GM20000 (cell line): ENCODE measurements around the gene VGLL4.

Experiments
- DNase-seq: peaks from one replicate; pipeline ENCODE4 v3.0.0; 2012; ENCODE audit warnings: low spot score
- TF ChIP-seq, protein P1 (sequence below): IDR thresholded peaks from 2 replicates; pipeline ENCODE4 v1.5.1; 2012; ENCODE audit warnings: mild to moderate bottlenecking, control low read depth; ENCODE audit errors: extremely low read depth, missing control alignments

VGLL4 gene

GRCh38 chr3:11679964-11680363 lies 36.2 kb upstream of the VGLL4 start:
- TF ChIP-seq, protein P1, sequence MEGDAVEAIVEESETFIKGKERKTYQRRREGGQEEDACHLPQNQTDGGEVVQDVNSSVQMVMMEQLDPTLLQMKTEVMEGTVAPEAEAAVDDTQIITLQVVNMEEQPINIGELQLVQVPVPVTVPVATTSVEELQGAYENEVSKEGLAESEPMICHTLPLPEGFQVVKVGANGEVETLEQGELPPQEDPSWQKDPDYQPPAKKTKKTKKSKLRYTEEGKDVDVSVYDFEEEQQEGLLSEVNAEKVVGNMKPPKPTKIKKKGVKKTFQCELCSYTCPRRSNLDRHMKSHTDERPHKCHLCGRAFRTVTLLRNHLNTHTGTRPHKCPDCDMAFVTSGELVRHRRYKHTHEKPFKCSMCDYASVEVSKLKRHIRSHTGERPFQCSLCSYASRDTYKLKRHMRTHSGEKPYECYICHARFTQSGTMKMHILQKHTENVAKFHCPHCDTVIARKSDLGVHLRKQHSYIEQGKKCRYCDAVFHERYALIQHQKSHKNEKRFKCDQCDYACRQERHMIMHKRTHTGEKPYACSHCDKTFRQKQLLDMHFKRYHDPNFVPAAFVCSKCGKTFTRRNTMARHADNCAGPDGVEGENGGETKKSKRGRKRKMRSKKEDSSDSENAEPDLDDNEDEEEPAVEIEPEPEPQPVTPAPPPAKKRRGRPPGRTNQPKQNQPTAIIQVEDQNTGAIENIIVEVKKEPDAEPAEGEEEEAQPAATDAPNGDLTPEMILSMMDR: no peak
- no peak for DNase-seq

- no peak for DNase-seq
- TF ChIP-seq, protein P1: no peak
These were observed 28.6 kb upstream of the VGLL4 start for GRCh38 chr3:11672363-11672762.

DNA sequence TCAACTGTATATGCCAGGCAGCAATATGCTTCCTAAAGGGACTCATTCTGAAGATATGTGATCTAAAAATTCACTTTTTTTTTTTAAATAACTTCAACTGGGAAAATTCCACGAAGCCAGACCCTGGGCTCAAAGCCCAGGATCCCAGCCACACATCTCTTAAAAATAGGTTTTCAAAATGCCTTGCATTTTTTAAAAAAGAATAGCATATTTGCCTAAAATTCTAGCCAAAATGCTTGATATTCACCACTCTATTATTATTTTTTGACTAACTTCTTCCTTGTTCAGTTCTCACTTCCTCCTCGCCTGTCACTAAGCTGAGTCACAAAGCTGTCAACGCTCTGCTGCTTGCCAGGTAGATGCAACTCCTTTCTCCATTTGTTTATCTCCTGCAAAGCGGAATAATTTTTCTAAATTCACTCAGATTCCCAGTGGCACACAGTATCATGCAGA lies 28.0 kb upstream of the VGLL4 start:
- TF ChIP-seq, protein P1: no peak
- peak; percentile 56 for DNase-seq

DNA sequence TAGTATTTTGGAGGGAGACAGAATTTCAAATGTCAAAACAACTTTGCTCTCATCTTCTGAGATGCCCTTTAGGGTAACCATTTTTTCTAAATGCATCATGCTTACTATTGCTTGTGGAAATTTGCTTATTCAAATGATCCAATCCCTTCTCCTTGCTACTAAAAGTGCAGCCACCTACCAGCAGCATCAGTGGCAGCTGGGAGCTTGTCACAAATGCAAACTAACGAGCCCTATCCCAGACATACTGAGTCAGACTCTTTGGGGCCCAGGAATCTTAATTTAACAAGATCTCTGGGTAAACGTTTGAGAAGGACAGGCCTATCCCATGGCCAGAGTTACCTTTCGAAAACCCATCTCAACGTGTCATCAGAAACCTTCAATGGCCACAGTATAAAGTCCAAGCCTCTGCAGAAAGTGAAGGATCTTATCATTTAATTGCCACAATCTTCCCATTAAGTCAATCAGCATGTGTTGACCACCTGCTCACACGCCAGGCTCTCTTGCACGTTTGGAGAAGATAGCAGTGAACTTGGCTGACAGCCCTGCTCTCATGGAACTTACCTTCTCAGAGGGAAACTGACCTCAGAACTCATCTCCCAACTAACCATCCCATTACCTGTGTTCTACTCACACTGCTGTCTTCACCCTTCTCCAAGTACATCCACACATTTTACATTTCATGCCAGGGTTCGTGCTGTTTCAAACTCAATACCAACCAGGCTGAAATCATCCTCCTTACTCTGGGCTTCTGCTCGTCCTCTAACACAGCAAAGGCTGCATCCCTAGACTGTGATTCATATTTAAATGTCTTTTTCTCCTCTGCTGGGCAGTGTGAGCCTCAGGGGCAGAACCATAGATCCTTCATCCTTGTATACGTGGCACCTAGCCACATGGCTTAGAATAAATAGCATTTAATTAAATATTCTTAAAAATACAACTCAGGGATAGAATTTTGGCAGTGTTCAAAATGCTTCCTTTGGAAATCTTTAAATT lies 24.8 kb upstream of the VGLL4 start:
- no peak for DNase-seq
- TF ChIP-seq, protein P1: no peak

DNA sequence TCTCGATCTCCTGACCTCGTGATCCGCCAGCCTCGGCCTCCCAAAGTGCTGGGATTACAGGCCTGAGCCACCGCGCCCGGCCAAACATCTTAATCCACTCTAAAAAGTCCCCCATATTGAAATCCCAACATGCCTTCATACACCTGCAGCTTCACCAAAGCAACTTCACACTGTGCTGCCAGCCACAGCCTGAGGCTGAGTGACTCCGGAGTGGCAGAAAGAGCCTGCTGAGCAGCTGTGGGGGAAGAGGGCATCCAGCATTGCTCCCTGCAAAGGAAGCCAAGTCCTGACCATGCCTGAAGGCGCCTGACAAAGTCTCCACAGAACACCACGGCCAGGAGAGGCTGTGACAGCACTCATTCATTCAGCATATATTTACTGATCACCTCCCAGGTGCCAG lies 21.6 kb upstream of the VGLL4 start:
- no peak for DNase-seq
- TF ChIP-seq, protein P1: no peak

GRCh38 chr3:11662392-11662990 lies 18.8 kb upstream of the VGLL4 start:
- no peak for DNase-seq

More at GRCh38 chr3:11662392-11662990, 18.8 kb upstream of the VGLL4 start:
- TF ChIP-seq, protein P1: no peak
